SK-N-DZ (cell line): ENCODE results near the gene SLC1A2.

Source experiments
- DNase-seq: peaks from one replicate; pipeline ENCODE4 v3.0.0-alpha.2; 2015; ENCODE audit warnings: low spot score

The SLC1A2 gene

GRCh38 chr11:35247428-35247827 is 171.9 kb downstream of the SLC1A2 start:
- no peak for DNase-seq

GRCh38 chr11:35246745-35247144 is 172.6 kb downstream of the SLC1A2 start:
- no peak for DNase-seq

GRCh38 chr11:35245786-35246185 is 173.6 kb downstream of the SLC1A2 start:
- DNase-seq, result no peak

DNA sequence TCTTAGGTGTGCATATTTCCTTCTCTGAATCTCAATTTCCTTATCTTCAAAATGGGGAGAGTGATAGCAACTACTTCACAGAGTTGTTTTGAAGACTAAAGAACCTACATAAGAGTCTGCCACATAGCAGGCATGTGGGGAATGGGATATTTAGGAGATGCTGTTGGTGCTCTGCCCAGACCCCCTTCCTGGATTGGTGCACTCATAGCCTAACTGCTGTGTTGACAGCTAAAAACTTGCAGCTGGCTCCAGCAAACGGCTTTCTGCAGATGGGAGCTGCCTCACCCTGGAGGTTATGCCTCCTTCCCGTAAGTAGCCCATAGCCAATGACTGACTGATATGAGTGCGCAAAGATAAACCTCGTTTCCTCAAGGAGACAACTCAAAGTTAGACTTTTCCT is 174.3 kb downstream of the SLC1A2 start:
- no peak for DNase-seq

- DNase-seq, result no peak
Measured at GRCh38 chr11:35243774-35244173, 175.6 kb downstream of the SLC1A2 start.

DNA sequence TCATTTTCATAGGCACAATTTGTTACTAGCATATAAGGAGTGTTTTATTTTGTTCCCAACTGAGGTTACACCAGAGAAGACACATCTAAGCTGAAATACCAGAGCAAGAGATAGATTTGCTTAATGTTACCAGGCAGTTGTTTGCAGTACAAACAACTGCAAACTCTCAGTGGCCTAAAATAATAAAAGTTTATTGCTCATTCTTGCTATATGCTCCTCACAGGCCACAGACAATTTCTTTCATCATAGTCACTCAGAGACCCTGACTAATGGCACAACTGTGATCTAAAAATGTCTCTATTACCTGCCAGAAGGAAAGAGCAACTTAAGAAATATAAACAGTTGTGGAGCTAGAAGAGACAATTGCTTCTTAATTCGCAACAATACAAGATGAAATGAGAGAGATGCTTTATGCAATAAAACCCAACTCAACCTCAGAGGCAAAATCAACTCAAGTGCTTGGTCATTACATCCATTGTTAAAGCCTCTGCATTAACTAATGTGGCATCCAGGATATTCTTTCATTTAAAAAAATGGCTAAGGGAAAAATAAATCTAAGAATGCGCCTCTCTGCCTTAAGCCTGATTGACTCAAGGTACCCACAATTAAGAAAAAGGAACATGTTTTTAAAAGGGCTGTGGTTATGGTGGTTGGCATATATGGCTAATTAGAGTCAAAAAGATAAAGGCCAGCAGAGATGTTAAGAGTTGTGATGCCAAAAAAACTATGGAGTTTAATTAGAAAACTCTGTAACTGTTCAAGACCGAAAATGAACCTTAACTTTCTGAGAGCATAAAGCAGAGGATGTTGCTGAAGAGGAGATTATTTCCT is 176.7 kb downstream of the SLC1A2 start:
- DNase-seq, result no peak

DNA sequence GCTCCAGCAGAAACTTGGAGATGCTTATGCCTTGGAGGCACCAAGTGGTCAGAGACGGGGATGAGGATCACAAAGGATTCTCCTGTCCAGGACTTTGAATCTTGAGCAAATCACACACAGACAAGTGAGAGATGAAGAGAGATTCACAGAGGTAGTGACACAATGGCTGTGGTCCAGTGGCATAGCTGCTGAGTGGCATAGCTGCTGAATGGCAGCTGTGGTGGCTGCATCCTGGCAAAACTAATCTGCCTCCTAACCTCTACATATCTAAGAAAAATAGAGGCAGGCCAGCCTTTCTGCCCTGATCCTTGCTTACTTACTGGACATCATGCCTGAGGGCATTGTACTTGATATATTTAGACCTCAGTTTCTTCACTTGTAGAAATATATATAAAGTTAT is 177.8 kb downstream of the SLC1A2 start:
- no peak for DNase-seq

DNA sequence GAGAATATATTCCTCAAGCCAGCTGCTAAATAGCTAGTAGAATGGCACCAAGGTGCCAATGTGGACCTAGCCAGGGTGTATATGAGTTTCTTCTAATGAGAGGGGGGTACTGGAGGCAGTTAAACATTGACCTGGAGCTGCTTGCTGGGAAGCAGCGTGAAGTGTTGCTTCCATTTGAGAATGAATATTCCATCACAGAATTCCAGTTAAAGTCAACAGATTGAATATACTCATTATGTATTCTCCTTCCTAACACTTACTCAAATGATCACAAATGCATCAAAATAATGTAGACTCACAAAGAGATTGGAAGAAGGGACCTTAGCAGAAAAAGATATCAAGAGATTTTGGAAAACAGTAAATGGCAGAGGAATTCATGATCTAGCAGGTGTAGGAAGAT is 178.3 kb downstream of the SLC1A2 start:
- DNase-seq, result no peak

- no peak for DNase-seq
Measured at GRCh38 chr11:35239471-35240075, 179.8 kb downstream of the SLC1A2 start.

DNA sequence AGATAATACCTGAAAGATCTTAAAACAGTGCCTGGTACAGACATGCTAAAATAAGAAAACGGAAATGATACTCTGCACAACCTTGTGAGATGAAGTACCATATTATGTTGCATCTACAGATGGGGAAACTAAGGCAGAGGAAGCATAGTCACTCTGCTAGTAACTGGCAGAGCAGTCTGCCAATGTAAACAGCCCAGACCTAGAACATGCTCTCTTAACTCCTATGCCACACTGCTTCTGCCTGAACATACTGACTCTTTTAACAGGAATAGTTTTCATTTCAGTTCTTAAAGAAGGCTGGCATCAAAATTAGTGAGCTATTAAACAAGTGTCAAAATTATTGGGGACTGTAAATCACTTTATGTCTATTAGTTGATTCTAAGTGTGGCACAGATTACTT is 180.5 kb downstream of the SLC1A2 start:
- no peak for DNase-seq

DNA sequence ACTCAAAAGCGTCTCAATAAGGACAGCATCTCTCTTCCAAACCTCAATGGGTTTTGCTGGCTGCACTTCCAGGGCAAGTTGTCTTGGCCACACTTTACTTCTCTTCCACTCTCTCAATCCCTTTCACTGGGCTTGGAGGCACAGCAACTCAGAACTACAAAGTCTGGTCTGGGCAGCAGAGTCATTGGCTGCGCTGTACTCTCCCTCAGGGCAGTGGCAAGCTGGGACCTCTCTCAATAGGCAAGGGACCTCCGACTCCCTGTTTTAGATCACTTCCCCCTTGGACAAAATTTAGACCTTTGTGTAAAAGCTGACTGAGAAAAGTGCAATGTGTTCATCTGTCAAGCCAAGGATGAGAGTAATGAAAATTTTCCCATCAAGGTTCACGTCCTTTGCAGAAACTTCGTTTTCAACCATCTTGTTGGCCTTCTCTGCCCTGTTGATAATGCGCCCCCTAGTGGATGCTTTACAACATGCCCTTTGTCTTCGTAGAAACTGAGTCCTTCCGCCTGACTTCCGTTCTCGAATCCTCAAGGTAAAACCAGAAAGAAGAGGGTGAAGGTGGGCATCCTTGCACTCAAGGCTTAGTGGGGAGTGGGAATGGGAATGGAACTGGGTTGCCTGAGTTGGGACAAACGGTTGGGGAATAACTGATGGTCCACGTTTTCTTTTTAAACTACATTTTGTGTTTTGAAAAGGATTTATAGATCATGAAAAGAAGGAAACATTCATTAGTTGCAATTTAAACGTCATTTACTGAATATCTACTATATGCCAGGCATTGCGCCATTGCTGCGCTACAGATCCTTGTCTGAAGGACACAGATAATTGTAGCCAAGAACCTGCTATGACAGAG is 181.3 kb downstream of the SLC1A2 start:
- DNase-seq, result peak; percentile 77

GRCh38 chr11:35237351-35237750 is 182.0 kb downstream of the SLC1A2 start:
- DNase-seq, result no peak

GRCh38 chr11:35236667-35237003 is 182.7 kb downstream of the SLC1A2 start:
- no peak for DNase-seq

DNA sequence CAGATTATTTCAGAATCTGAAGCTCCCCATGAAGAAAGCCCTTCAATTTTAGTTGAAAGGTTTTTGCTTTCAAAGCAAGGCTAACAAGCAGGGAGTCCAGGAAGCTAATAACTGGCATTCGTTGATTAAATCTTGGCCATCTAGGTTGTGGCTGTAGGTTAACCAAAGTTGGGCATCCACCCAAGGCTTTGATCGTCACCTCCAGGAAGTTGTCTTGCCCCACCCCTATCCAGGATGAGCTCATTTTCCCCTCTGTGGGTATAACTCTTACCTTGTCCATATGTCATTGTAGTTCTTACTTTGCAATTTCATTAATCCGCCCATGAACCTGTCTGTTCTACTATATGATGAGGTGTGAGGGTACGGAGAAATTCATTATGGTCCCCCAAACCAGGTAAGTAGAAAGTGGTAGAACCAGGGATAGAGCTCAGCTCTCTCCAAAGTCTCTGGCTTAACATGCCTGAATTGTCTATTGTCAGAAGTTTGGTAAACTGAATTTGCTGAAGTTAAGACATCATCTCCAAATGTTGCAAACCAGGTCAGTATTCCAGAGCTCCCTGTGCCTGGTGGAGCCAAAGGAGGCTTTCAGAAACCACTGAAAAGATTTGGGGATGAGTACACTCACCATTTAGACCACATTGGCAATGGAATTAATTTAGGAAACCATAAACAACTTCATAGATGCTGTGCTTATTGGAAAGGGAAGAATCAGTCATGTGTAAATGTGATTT is 183.3 kb downstream of the SLC1A2 start:
- DNase-seq, result no peak

DNA sequence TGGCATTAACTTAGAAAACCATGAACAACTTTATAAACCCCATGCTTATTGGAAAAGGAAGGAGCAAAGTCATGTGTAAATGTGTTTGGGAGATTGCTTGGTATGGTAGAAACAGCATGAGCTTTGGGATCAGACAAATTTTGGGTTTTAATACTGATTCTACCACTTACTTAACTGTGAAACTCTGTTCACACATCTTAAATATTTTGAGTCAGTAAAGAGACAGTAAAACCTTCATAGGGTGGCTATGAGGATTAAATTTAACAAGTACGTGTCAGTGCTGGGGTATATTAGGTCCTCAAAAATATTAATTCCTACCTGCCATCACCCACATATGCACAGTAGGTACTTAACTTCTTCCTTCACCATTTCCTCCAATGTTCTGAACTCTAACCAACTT is 183.9 kb downstream of the SLC1A2 start:
- no peak for DNase-seq

DNA sequence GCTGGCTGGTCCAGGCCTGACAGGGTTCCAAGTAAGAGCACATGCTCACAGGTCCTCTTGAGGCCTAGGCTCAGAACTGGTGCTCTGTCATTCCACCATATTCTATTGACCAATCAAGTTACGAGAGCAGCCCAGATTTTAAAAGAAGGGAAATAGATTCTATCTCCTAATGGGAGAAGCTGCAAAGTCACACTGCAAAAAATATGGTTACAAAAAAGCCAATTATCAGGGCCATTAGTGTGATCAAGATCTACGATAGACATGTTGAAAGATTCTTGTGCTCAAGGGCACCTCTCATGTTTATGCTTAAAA is 184.2 kb downstream of the SLC1A2 start:
- DNase-seq, result no peak

DNA sequence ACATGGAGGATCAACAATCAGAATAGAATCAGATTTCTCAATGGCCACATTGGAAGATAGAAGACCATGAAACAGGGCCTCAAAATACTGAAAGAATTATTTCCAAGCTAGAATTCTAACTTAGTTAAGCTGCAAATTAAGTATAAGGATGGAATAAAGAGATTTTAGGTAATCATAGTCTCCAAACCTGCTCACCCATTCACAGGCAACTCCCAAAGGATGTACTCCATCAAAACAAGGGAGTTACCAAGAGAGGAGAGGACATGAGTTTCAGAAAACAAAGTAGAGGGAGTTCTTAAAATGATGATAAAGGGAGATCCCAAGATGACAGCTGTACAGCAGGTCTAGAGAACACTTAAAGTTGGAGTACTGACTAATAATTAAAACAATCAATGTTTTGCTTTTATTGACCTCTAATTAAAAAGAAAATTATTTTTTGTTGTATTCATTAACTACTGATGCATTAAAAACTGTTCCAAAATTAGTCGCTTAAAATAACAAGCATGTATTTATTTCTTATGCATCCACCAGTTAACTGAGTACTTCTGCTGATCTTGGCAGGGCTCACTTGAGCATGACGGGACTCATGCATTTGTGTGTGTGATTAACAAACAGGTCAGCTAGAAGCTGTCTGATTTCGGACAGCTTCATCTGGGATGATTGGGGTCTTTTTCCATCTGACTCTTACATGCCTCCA is 184.8 kb downstream of the SLC1A2 start:
- DNase-seq, result no peak

GRCh38 chr11:35233518-35233917 is 185.8 kb downstream of the SLC1A2 start:
- DNase-seq, result no peak

DNA sequence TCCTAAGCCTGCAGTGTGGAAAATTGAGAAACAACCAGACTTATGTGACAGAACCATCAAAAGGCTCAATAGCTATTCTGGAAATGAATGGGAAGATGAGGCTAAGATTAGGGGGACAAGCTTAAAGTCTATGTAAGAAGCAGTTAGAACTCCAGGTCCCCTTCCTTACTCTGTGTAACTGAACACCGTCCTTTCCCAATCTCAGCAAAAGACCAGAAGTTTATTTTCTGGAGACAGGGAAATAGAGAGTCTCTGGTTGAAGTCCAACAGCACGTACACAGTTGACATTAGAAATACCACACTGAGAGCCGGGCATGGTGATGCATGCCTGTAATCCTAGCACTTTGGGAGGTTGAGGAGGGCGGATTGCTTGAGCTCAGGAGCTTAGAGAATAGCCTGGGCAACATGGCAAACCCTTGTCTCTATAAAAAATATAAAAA is 186.4 kb downstream of the SLC1A2 start:
- DNase-seq, result no peak

DNA sequence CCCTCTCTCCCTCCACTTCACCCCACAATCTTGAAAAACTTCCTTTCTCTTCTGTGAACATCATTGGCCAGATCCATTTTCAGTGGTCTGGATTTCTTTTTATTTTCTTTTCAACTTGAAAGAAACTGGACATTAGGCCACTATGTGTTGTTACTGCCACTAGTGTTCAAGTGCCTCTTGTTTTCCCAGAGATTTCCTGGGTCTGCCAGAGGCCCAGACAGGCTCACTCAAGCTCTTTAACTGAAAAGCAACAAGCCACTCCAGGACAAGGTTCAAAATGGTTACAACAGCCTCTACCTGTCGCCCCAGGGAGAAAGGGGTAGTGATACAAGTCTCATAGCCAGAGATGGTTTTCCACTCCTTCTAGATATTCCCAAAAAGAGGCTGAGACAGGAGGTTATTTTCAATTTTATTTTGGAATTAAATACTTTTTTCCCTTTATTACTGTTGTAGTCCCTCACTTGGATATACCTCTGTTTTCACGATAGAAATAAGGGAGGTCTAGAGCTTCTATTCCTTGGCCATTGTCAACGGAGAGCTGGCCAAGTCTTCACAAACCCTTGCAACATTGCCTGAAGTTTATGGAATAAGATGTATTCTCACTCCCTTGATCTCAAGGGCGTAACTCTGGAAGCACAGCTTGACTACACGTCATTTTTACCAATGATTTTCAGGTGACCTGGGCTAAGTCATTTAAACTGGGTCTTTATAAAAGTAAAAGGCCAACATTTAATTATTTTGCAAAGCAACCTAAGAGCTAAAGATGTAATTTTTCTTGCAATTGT is 188.1 kb downstream of the SLC1A2 start:
- no peak for DNase-seq

- no peak for DNase-seq
Measured at GRCh38 chr11:35230388-35230787, 189.0 kb downstream of the SLC1A2 start.
